ENCODE results near the gene GDPD3. TPM values are rescaled to one million over a fixed set of nuclear protein-coding genes. Genes with fewer than 3 reads are reported as not detected.

Gene GDPD3
- total and polyA plus RNA-seq, 4 donors = 0.42 to 0.71 (median 0.55) TPM

- peaks cover 28 to 43% (median 40%) of the 10 kb centered on the region in 4 donors for H3K36me3 ChIP-seq (ENCODE audit: control insufficient read depth in 4 of 4, insufficient read depth in 3 of 4, low read depth in 1 of 4, low read length in 3 of 4)
- WGBS = 94% methylated on average over 18 of the region's 18 CpGs
- TF ChIP-seq TAF1 (conservative IDR thresholded peaks at IDR 0.05) = no peak
- TF ChIP-seq FOXA2 (IDR thresholded peaks at IDR 0.05) = no peak
- TF ChIP-seq YY1 (IDR thresholded peaks at IDR 0.05) = no peak
- TF ChIP-seq, protein P1, sequence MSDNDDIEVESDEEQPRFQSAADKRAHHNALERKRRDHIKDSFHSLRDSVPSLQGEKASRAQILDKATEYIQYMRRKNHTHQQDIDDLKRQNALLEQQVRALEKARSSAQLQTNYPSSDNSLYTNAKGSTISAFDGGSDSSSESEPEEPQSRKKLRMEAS (IDR thresholded peaks at IDR 0.05) = no peak
- no peak for TF ChIP-seq HNF4A (conservative IDR thresholded peaks at IDR 0.05)
- TF ChIP-seq ATF3 (IDR thresholded peaks at IDR 0.05) = no peak
- no peak for TF ChIP-seq HNF4G (IDR thresholded peaks at IDR 0.05)
- TF ChIP-seq ZBTB33 (IDR thresholded peaks at IDR 0.05) = no peak
- no peak for TF ChIP-seq RXRA (IDR thresholded peaks at IDR 0.05)
- TF ChIP-seq, protein P2, sequence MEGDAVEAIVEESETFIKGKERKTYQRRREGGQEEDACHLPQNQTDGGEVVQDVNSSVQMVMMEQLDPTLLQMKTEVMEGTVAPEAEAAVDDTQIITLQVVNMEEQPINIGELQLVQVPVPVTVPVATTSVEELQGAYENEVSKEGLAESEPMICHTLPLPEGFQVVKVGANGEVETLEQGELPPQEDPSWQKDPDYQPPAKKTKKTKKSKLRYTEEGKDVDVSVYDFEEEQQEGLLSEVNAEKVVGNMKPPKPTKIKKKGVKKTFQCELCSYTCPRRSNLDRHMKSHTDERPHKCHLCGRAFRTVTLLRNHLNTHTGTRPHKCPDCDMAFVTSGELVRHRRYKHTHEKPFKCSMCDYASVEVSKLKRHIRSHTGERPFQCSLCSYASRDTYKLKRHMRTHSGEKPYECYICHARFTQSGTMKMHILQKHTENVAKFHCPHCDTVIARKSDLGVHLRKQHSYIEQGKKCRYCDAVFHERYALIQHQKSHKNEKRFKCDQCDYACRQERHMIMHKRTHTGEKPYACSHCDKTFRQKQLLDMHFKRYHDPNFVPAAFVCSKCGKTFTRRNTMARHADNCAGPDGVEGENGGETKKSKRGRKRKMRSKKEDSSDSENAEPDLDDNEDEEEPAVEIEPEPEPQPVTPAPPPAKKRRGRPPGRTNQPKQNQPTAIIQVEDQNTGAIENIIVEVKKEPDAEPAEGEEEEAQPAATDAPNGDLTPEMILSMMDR (IDR thresholded peaks at IDR 0.05; ENCODE audit: low read depth, low read length, missing input control) = no peak
- TF ChIP-seq SP1 (IDR thresholded peaks at IDR 0.05) = no peak
- TF ChIP-seq JUND (IDR thresholded peaks at IDR 0.05) = no peak
- TF ChIP-seq EGR1 (IDR thresholded peaks at IDR 0.05; ENCODE audit: low read depth in 2 of 2) = no peak
- TF ChIP-seq, protein P3, sequence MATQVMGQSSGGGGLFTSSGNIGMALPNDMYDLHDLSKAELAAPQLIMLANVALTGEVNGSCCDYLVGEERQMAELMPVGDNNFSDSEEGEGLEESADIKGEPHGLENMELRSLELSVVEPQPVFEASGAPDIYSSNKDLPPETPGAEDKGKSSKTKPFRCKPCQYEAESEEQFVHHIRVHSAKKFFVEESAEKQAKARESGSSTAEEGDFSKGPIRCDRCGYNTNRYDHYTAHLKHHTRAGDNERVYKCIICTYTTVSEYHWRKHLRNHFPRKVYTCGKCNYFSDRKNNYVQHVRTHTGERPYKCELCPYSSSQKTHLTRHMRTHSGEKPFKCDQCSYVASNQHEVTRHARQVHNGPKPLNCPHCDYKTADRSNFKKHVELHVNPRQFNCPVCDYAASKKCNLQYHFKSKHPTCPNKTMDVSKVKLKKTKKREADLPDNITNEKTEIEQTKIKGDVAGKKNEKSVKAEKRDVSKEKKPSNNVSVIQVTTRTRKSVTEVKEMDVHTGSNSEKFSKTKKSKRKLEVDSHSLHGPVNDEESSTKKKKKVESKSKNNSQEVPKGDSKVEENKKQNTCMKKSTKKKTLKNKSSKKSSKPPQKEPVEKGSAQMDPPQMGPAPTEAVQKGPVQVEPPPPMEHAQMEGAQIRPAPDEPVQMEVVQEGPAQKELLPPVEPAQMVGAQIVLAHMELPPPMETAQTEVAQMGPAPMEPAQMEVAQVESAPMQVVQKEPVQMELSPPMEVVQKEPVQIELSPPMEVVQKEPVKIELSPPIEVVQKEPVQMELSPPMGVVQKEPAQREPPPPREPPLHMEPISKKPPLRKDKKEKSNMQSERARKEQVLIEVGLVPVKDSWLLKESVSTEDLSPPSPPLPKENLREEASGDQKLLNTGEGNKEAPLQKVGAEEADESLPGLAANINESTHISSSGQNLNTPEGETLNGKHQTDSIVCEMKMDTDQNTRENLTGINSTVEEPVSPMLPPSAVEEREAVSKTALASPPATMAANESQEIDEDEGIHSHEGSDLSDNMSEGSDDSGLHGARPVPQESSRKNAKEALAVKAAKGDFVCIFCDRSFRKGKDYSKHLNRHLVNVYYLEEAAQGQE (IDR thresholded peaks at IDR 0.05) = no peak
- TF ChIP-seq FOXA1 (IDR thresholded peaks at IDR 0.05) = no peak
Measured at GRCh38 chr16:30084096-30084815, 29.1 kb downstream of the GDPD3 start.

More at GRCh38 chr16:30084096-30084815, 29.1 kb downstream of the GDPD3 start:
- no peak overlapping the region for H3K27ac ChIP-seq (ENCODE audit: low read depth in 1 of 2, low read length in 2 of 2)
- DNase-seq (ENCODE audit: low spot score) = no peak
- H3K27me3 ChIP-seq (ENCODE audit: control insufficient read depth in 4 of 4, insufficient read depth in 4 of 4, low read length in 3 of 4) = no peaks in the 10 kb centered on the region
- H3K9me3 ChIP-seq (ENCODE audit: control insufficient read depth in 4 of 4, low read length in 3 of 4) = no peaks in the 10 kb centered on the region
- H3K9ac ChIP-seq (ENCODE audit: low read depth in 1 of 2, low read length in 2 of 2) = no peak overlapping the region
- no peak overlapping the region for H3K4me3 ChIP-seq (ENCODE audit: low read depth in 1 of 3, low read length in 3 of 3)
- H3K4me1 ChIP-seq (ENCODE audit: control insufficient read depth in 4 of 4, insufficient read depth in 4 of 4, low read length in 3 of 4) = peaks cover 1 to 12% (median 5%) of the 10 kb centered on the region in 4 donors
